Panc1 (cell line): Measurements from ENCODE around the gene C22orf42. TPM values are rescaled to one million over a fixed set of nuclear protein-coding genes. Genes with fewer than 3 reads are reported as not detected.

ENCODE experiments used
- ATAC-seq: fragments of 200-7000 bp; cut with Tn5 transposase; 2 replicates; pipeline ENCODE4 v1.9.1; 2020; ENCODE audit warnings: mild to moderate bottlenecking, moderate library complexity
- BruUV-seq: library from RNA; stranded (reverse); fragments of 400-500 nt; replicated peaks from 2 replicates; lab custom pipeline; 2021; lab: Mats Ljungman, UMichigan
- CTCF ChIA-PET: fragments of 300-600 bp; sonication (Branson Sonifier 250); formaldehyde crosslinking; loops from one replicate; lab custom pipeline; 2022; ENCODE audit warnings: antibody characterized with exemption; lab: Charles Lee
- POLR2A ChIA-PET: fragments of 300-600 bp; sonication (Branson Sonifier 250); formaldehyde crosslinking; loops from one replicate; lab custom pipeline; 2022; ENCODE audit warnings: antibody characterized with exemption; lab: Charles Lee
- DNase-seq: peaks from one replicate; pipeline ENCODE4 v3.0.0-alpha.2; 2010; ENCODE audit warnings: low read depth, low spot score
- H3K27ac ChIP-seq: 2 replicates; pipeline ENCODE4 v1.5.1; 2011; ENCODE audit warnings: mild to moderate bottlenecking, low read length, inconsistent platforms
- H3K27me3 ChIP-seq: fragments of 200-500 bp; sonication (Bioruptor generic); 2 replicates; pipeline ENCODE4 v1.6.0; 2014; ENCODE audit warnings: low read length, inconsistent platforms; ENCODE audit not compliant: control insufficient read depth, insufficient read depth
- H3K36me3 ChIP-seq: fragments of 200-500 bp; sonication (Bioruptor generic); 2 replicates; pipeline ENCODE4 v1.5.1; 2014; ENCODE audit warnings: inconsistent platforms, mild to moderate bottlenecking, low read length, moderate library complexity; ENCODE audit not compliant: control insufficient read depth, insufficient read depth
- H3K4me1 ChIP-seq: 2 replicates; pipeline ENCODE4 v1.5.1; 2011; ENCODE audit warnings: inconsistent platforms, mild to moderate bottlenecking, low read length, moderate library complexity; ENCODE audit not compliant: control insufficient read depth, insufficient read depth
- H3K4me3 ChIP-seq, 2 experiments: 2 replicates each; pipeline ENCODE4 v1.5.1; 2011 to 2012; ENCODE audit warnings: low read depth in 2 of 2, low read length in 2 of 2, mild to moderate bottlenecking in 2 of 2, inconsistent platforms in 1 of 2, moderate library complexity in 1 of 2
- H3K9me3 ChIP-seq: fragments of 200-500 bp; sonication (Bioruptor generic); 2 replicates; pipeline ENCODE4 v1.5.1; 2014; ENCODE audit warnings: low read depth, mild to moderate bottlenecking, inconsistent platforms, low read length, moderate library complexity; ENCODE audit not compliant: control insufficient read depth, insufficient read depth
- CTCF ChIP-seq: fragments of 450-650 bp; IDR thresholded peaks from 2 replicates; pipeline ENCODE4 v1.5.1; 2017; ENCODE audit warnings: mild to moderate bottlenecking
- POLR2AphosphoS5 ChIP-seq: IDR thresholded peaks from 2 replicates; pipeline ENCODE4 v1.6.1; 2012; ENCODE audit warnings: mild to moderate bottlenecking, low read depth, low read length, moderate library complexity
- REST ChIP-seq, 2 experiments: IDR thresholded peaks; 2 replicates each; pipeline ENCODE4 v1.6.1; 2011 to 2012; ENCODE audit warnings: low read depth in 2 of 2, control low read depth in 1 of 2, low read length in 1 of 2, mild to moderate bottlenecking in 1 of 2, moderate library complexity in 1 of 2; ENCODE audit not compliant: insufficient read depth in 1 of 2
- SIN3A ChIP-seq: IDR thresholded peaks from 2 replicates; pipeline ENCODE4 v1.6.1; 2012; ENCODE audit warnings: low read depth, mild to moderate bottlenecking, low read length, moderate library complexity, borderline replicate concordance; ENCODE audit not compliant: insufficient read depth
- TCF7L2 ChIP-seq: IDR thresholded peaks from 2 replicates; pipeline ENCODE4 v1.6.1; 2011; ENCODE audit warnings: mild to moderate bottlenecking, low read depth, low read length, inconsistent platforms
- in situ Hi-C: cut with HindIII; loops from 2 replicates; pipeline ENCODE4 v1.10.0; 2016; ENCODE audit warnings: low sequenced_read_pairs, low pct_unique_long_range_greater_than_20kb
- intact Hi-C: fragments of 100-400 bp; cut with micrococcal nuclease; formaldehyde crosslinking; loops from one replicate; pipeline ENCODE4 v1.10.0; 2022; ENCODE audit not compliant: unreplicated experiment
- total RNA-seq: library from RNA; stranded (reverse); gene quantifications from one replicate; pipeline ENCODE4 v1.2.1, GENCODE V29; 2021; ENCODE audit not compliant: unreplicated experiment

C22orf42 gene
- total RNA-seq, 1 experiment from 2014 or later, result not detected

- no peaks in the 10 kb centered on the region for H3K9me3 ChIP-seq
- no peak overlapping the region for H3K4me3 ChIP-seq
- H3K36me3 ChIP-seq, result no peaks in the 10 kb centered on the region; the same call in 1 of the 2 replicates
- no peaks in the 10 kb centered on the region for H3K4me1 ChIP-seq
- H3K27me3 ChIP-seq, result no peaks in the 10 kb centered on the region
- no peak overlapping the region for H3K27ac ChIP-seq
- DNase-seq (no peak), ATAC-seq (no peak)
- intact Hi-C loops, result no loop called here
- CTCF ChIA-PET, result interaction anchor here (0.6 to 0.8 kb wide), 2 partner anchors 65 to 346 kb away, joined by 7 to 8 read pairs; no protein-coding TSS in a partner anchor
- in situ Hi-C loops, result no loop called here
- POLR2A ChIA-PET, result no interaction called here
- no peak for TF ChIP-seq CTCF
- no peak for TF ChIP-seq REST (IDR thresholded peaks at IDR 0.05; ENCODE audit: insufficient read depth in 1 of 2, low read depth in 2 of 2, low read length in 1 of 2)
- TF ChIP-seq TCF7L2, result no peak
- no peak for TF ChIP-seq POLR2AphosphoS5
- TF ChIP-seq SIN3A, result no peak
- BruUV-seq, result no TSS peak
These were observed 41.6 kb upstream of the C22orf42 start for GRCh38 chr22:32200752-32201151.

GRCh38 chr22:32199961-32200360, 40.9 kb upstream of the C22orf42 start:
- H3K4me3 ChIP-seq, result no peak overlapping the region
- no peak for ATAC-seq
- TF ChIP-seq REST (IDR thresholded peaks at IDR 0.05; ENCODE audit: insufficient read depth in 1 of 2, low read depth in 2 of 2, low read length in 1 of 2) (no peak), TCF7L2 (no peak), CTCF (no peak), POLR2AphosphoS5 (no peak), SIN3A (no peak)
- in situ Hi-C loops, result no loop called here
- DNase-seq, result no peak
- H3K27me3 ChIP-seq, result no peaks in the 10 kb centered on the region
- CTCF ChIA-PET, result interaction anchor here (0.6 to 0.8 kb wide), 2 partner anchors 65 to 345 kb away, joined by 7 to 8 read pairs; no protein-coding TSS in a partner anchor
- H3K9me3 ChIP-seq, result no peaks in the 10 kb centered on the region
- intact Hi-C loops, result no loop called here
- POLR2A ChIA-PET, result no interaction called here
- BruUV-seq, result no TSS peak
- H3K36me3 ChIP-seq, result no peaks in the 10 kb centered on the region
- no peaks in the 10 kb centered on the region for H3K4me1 ChIP-seq
- H3K27ac ChIP-seq, result no peak overlapping the region
